Neural progenitor cell (in vitro differentiated cells): ENCODE data around the gene SACS.

Source experiments
- CTCF ChIP-seq: fragments of 200-600 bp; sonication (generic); IDR thresholded peaks from 2 replicates; pipeline ENCODE4 v1.5.1; 2017; ENCODE audit warnings: antibody characterized with exemption, mild to moderate bottlenecking
- EZH2 ChIP-seq: fragments of 200-600 bp; sonication (generic); IDR thresholded peaks from 2 replicates; pipeline ENCODE4 v1.6.1; 2017; ENCODE audit warnings: antibody characterized with exemption, mild to moderate bottlenecking, moderate library complexity
- EZH2phosphoT487 ChIP-seq: fragments of 200-600 bp; sonication (generic); IDR thresholded peaks from 2 replicates; pipeline ENCODE4 v1.6.1; 2017; ENCODE audit warnings: antibody characterized with exemption

- TF ChIP-seq CTCF, result no peak
- no peak for TF ChIP-seq EZH2
- TF ChIP-seq EZH2phosphoT487, result no peak
These were observed 14.4 kb upstream of the SACS start for GRCh38 chr13:23447927-23448326.
